Germinal center (tissue), 1 donor: ENCODE results near the gene RET.

Experiments
- DNase-seq: peaks from one replicate; pipeline ENCODE4 v3.0.0; 2012; ENCODE audit warnings: mixed read lengths, low spot score

Gene RET

DNA sequence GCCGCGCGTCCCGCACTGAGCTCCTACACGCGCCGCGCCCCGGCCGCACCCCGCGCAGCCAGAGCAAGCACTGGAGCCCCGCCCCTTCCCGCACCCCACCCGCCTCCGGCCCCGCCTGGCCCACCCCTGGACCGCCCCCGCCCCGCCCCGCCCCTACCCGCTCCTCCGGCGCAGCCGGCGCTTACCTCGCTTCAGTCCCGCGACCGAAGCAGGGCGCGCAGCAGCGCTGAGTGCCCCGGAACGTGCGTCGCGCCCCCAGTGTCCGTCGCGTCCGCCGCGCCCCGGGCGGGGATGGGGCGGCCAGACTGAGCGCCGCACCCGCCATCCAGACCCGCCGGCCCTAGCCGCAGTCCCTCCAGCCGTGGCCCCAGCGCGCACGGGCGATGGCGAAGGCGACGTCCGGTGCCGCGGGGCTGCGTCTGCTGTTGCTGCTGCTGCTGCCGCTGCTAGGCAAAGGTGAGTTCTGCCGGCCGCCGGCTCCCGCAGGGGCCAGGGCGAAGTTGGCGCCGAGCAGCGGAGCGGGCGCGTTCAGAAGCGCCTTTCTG lies at the start of gene RET:
RET (plus strand) TSS at position 194 of the 545 bp plus-strand sequence; CDS start at position 384, 190 bp downstream.
- DNase-seq: peak; percentile 52

DNA sequence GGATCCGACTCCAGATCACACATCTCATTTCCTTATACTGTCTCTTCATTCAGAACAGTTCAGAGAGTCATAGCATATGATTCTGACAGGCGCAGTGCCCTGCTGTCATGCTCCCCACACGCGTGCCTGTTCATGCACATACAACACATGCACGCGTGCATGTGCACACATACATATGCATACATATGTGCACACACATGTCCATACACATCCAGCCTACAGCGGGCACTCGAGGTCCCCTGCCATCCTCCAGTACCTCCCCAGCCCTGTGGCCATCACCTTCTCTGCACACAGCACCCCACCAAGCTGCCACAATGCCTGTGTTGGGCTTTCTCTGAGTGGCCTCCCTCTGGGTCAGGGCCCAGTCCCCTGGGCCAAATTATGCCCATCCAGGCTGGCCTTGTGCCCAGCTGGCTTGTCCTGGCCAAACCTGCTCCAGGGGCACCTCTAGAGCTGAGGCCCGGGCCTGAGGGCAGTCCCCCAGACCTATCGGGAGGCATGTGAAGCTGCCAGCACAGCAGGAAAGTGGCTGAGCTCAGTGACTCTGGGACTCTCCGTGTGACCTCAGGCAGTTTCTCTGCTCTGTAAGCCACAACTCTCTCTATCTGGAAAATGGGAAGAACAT lies 49.4 kb upstream of the RET start:
- no peak for DNase-seq

DNA sequence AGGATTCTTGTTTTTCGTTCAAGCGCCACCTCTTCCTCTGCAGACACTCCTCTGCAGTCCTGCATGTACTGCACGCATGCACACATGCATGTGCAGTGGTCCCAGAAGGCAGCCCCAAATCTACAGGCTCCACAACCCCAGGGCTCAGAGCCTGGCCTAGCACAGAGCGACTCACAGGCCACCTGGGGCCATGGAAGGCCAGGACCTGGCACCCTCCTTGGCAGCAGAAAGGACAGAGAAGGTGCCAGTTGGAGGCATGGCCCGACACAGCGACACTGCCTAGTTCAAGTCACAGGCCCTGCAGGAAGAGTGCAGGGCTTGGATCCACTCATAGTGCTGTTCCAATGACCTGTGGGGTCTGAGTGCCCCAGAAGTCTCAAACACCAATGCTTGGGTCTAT lies 48.7 kb upstream of the RET start:
- DNase-seq: no peak

DNA sequence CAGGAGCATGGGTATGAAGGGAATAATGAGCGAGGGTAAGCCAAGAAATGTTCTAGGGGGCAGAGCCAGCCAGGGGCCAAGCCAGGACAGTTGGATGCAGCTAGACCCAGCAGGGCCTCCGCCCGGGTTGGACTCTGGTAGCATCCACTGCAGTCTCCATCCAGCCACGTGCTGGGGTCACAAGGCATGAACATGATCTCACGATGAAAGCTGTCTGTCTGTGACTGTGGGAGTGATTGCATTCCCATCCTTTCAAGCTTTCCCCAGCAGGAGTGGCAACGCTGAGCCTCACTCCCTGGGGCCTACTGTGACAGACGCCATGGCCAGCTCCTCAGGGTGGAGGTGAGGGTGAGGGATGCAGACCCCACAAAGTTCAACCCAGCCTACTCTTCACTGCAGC lies 47.8 kb upstream of the RET start:
- no peak for DNase-seq

DNA sequence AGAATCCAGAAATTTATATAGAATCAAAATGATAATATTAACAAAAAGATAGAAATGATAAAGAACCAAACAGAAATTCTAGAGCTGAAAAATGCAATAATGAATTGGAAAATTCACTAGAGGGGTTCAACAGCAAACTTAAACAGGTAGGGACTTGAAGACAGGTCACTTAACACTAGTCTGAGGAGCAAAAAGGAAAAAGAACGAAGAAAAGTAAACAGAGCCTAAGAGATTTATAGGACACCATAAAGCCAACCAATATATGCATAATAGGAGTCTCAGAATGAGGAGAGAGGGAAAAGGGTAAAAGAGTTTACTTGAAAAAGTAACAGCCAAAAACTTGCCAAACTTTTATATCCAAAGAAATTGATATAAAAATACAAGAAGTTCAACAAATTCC lies 44.3 kb upstream of the RET start:
- DNase-seq: no peak

DNA sequence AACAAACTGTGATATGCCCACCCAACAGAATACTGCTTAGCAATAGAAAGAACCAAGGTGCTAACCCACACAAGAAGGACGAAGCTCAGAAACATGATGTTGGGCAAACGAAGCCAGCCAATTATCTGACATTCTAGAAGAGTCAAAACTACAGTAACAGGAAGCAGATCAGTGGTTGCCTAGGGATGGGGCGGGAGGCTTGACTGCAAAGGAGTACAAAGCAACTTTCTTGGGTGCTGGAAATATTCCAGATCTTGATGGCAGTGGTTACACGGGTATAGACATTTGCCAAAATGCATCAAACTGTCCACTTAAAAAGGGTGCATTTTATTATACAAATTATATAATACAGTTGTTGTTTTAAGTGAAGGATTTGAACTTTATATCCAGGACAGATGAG lies 41.1 kb upstream of the RET start:
- DNase-seq: no peak

DNA sequence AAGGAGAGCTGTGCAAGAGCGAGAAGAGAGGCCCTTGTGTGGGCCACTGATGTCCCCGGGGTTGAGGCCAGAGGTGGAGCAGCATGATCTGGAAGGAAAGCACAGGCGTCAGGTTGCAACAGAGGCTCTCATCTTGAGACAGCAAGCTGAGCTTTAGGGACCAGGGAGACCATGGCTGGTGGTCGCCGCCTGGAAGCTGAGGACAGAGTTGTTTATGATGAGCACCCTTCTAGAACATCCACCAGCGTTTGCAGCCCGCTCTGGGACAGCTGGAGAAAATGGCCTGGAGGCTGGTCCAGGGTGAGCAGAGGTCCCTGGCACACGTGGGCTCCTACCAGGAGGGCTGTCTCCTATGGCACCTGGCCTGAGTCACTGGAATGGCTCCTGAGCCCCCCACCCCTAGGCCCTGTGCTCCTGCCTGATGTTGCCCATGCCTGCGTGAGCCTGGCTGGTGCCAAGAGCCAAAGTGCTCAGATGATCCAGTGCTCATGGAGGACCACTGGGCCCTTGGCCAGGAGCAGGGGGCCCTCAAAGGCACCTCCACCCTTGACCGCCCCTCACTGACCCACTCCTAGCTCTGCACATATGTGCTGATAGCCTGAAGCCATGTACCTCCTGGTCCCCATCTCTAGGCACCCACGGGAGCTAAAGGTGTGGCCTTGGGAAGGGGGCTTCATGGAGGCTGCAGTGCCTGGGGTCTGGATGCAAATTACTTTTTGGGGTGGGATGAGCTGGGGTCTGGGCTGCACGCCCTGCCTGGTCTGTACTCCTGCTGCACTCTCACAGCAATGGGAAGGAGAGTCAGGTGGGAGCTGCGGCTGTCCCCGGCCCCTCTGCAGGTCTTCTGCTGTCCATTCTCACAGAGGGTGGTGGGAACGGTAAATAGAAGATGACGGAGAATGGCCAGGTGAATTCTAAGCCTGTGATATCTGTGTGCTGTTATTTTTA lies 40.1 kb upstream of the RET start:
- no peak for DNase-seq

DNA sequence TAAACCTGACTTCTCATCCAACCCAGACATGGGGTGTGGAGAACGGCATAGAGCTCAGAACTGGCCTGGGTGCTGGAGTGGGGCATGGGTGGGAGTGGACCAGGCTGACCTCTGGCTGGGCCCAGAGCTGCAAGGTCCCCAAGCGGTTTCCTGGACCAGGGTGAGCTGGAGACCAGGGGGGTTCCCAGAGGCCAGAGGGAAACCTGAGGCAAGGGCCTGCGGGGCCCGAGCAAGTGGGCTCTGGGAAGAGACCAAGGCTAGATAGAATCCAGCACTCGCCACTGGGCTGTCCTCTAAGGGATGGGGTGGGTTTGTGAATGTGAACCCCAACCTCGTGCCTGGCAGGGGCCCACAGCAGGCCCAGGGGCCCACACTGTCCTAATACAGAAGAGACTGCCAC lies 39.4 kb upstream of the RET start:
- no peak for DNase-seq

DNA sequence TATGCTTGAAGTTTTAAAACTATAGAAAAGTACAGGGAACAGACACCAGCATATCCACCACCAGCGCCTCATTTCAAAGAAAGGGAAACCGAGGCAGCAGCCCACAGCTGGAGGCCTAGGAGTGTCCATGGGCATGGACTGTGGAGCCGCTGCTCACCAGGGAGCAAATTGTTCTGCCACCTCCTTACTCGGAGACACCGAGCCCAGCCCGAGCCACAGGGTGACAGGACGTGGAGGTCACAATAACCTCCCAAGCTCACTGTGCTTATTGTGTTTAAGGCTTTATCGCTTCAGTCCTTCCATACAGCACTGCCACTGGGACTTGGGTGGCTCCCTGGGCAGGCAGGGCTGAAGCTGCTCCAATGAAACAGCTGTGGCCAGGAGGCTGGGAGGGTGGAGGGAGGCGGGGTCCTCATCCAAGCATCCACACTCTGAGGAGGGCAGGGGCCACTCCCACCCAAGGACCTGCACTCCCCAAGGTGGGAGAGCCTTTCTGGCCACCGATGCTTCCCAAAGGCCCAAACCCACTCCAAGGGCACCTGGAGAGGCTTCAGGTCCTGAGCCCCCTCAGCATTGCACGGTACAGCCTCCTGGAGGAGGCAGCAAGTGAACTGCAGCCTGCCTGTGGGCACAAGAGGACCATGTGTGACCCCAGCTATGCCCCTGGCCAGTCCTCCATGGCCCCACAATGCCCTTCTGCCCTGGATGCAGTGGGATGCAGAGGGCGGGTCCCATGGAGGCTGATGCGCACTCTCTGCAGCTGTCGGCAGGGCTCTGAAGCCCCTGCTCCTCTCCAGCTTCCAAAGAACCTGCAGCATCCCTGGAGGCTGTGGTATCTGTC lies 38.7 kb upstream of the RET start:
- no peak for DNase-seq

DNA sequence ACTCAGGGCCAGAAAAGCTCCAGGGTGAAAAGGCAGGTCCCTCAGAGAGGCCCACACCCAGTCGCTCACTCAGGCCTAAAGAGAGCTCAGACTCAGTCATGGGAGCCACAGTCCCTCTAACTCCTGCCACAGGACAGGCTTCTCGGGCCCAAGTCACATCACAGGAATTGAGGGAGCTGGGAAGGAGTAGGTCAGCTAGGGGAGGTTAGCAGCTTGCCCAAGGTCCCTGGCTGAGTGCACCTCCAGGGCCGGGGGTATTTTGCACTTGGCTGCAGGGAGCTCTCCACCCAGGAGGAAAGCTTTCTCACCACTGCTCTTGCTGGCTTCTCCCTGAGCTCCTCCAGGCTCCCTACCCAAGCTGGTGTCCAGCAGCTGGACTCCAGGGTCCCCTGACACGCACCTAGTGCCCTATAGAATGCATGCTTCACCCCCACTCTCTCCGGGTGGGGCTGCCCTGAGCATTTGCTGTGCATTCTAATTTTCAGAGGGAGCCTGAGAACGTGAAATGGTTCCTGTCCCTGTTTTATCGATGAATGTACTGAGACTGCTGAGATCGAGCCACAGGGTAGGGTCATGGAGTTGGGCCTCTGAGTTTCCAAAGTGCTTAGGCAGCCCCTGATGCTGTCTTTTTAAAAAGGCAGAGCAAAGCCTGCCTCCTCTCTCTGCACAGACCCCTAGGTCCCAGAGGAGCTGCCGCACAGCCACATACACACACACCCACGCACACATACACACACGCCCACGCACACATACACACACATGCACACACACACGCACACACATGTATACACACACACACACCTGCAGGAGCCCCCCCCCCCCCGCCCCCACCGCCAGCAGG lies 37.9 kb upstream of the RET start:
- DNase-seq: no peak

DNA sequence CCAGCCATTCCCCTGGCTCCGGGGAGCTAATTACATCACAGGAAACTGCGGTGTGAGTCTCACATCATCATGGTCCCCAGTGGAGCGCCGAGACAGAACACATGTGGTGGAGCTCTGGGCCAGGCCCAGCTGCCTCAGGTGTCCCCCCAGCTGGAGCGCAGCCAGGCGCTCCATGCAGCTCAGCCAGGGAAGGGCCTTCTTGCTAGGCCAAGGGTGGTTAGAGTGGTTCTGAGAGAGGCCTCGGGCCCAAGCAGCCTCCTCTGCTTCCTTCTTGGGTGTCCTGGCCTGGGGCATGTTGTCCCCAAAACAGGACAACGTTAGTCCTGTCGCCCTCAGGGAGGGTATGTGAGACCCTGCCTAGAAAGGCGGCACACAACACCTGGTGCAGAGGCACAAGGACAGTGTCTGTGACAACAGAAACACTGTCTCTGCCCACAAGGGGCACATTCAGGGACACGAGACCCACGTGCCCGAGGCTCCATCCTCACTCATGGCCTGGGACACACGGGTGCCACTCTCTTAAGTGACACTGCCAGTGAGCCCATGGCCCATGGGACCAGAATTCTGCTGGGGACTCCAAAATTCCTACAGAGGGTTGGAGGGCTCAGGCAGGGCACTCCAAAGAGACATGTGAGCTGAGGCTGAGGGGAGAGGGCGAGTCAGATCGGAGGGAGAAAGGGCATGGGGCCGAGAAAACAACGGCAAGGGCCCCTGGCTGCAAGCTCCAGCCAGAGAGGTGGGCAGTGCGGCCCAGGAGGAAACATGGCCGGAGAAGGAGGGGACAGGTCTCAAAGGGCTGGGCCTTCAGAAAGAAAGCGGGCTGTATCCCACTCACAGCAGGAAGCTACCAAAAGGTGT lies 37.0 kb upstream of the RET start:
- DNase-seq: no peak

DNA sequence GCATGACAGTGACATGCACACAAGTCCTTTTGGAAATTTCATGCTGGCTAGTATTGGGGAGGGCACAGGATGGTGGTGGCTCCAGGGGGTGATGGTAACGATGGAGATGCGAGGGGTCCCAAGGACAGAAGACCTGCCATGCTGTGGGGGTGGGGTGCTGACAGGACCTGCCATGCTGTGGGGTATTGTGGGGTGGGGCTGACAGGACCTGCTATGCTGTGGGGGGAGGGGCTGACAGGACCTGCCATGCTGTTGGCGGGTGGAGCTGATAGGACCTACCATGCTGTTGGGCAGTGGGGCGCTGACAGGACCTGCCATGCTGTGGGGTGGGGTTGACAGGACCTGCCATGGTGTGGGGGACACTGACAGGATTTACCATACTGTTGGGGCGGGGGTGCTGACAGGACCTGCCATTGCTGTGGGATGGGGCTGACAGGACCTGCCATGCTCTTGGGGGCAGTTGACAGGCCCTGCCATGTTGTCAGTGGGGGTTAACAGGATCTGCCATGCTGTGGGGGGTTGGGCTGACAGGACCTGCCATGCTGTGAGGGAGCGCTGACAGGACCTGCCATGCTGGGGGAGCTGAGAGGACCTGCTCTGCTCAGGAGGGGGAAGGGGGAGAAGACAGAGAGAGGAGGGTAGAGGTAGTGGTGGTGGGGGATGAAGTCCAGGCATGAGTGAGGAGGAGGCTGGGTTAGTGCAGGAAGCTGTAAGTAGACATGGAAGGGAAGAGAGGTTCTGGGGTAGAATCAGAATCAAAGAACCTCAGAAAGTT lies 36.2 kb upstream of the RET start:
- no peak for DNase-seq

DNA sequence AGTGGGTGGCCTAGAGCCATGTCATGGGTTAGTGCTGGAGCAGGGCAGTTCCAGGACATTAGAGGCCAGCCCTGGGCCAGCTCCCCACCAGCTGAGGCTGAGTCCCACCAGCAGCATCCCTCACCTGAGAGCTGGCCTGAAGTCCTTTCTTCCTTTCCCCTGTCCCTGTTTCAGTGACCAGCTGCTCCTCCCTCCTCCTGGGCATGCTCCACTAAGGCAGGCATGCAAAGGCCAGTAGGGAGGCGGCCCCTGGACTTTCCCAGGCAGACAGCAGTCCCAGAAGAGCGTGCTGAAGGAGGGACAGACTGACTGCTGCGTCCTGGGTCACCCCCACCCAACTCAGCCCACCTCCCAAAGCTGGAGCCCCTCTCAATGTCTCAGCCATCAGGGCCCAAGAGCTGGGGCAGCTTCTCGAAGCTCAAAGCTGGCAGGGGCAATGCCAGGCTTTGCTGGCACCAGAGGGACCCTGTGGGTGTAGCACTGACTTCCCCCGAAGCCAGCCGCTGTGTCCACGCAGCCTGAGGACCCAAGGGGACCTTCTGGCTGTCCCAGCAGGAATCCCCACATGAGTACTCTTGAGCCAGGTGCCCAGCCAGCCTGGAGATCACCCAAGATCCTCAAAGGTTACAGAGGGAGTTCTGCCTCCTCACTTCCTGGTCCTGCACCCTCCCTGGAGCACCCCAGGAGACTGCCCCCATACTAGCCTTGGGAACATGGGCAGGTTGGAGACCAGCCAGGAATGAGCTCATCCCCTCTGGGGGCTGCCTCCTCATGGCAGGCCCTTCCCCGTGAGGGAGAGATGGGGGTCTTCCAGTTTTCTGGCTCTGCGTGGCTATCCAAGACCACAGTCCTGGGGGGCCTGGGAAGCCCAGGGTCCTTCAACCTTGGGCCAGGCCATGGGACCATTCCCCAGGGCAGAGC lies 35.2 kb upstream of the RET start:
- no peak for DNase-seq

DNA sequence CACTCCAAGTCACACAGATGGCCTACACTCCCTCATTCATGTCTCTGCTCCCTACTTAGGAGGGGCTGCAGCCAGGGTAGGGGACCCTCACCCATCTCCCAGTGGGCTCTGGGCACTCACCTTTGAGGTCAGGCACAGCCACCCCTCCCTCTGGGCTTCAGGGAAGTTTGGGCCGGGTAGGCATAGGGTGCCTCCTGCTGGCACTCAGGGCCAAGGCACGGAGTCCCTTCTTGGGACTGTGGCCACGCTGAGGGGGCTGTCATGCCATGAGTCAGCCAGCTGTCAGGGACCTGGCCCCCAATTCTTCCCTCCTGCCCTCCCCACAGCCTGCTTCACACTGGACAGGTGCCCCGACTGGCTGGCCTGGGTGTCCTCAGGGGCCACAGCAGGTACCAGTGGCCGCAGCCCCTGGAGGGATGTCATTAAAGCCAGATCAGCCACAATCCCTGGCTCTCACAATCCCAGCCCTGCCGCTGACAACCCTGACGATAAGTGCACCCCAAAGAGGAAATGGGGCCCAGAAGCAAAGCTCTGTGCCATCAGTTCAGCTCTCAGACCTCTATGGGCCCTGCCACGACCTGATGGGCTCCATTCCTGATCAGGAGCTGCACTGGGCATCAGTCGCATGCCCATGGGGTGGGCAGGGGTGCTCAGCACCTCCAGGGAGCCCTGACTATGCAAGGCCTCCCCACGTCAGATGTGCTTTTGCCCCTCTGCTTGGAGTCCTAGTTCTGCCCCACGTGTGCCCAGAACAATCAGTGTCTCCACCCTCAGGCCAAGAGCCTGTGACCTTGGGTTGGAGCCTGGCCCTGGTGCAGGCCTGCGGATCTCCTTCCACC lies 34.1 kb upstream of the RET start:
- DNase-seq: no peak

DNA sequence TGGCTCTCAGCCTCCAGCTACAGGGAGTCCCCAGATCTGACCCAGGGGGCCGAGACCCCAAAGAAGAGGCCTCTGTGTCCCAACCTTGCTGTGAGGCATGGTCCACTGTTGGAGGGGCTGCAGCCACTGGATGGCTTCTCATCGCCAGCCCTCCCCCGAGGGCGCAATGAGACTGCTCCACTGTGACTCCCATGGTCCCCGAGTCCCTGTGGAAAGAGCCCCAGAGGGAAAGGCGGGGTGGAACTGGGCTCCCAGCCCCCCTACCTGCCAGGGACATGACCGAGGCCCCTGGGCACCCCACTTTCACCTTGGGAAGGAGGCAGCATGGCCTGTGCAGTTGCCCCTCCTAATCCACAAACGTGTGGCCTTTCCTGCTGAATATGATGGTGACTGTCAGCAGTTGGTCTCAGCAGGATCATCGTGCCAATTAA lies 33.5 kb upstream of the RET start:
- DNase-seq: no peak

DNA sequence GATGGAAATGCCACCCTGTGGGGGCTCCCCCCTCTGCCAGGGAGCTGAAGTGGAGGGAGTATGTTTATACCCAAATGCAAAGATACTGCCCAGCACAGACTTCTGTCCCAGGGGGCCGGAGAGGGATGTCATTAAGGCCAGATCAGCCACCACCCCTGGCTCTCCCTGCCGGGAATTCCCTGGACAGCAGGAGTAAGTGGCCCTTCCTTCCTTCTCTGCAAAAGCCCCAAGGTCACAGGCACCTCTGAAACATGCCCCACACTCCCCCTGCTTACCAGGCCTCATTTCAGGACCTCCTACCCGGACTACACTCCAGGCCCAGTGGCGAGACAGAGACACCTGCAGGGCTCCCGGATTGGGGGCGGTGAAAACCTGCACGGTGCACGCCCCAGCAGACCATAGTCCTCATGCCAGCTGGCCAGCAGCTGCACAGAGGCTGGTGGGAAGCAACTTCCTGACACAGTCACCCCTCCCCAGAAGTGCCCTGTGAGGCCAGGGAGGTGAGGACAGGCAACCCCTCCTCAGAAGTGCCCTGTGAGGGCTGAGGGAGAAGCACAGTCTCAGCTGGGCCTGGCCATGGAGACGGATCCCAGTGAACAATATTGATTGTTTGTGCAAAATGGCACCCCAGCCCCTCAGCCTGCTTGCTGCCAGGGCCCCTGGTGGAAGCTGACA lies 33.0 kb upstream of the RET start:
- DNase-seq: no peak

DNA sequence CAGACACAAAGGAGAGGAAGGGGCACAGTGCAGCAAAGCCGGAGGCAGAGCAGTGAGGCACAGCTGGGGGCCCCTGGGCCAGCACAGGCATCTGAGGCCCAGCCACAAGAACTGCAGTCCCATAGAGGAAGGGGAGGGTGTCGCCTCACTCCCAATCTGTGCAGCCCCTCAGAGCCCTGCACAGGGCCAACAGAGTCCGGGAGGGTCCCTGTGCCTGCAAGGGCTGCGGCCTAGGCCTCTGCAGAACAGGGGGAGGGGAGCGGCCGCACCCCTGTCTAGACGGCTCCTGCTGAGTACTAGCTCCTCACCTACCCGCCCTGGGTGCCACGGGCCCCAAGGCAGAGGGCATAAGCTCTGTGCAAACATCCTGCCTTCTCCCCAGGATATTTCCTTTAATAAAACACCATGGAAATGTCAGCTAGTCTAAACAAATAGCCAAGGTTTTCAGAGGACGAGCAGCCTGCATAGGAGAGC lies 32.4 kb upstream of the RET start:
- no peak for DNase-seq
